ENCODE results near the gene TNF. TPM values are rescaled to one million over a fixed set of nuclear protein-coding genes. Genes with fewer than 3 reads are reported as not detected.

The TNF gene
- polyA plus RNA-seq, 1 donor (not counting 4 experiments of a cell fraction or from before 2014, with no cell fraction given): 2.3 TPM

GRCh38 chr6:31535538-31536324, 39.6 kb upstream of the TNF start:
- H3K4me3 ChIP-seq (ENCODE audit: control insufficient read depth in 2 of 3, extremely low read depth in 1 of 3, insufficient read depth in 2 of 3, low read depth in 1 of 3, low read length in 3 of 3): no peak overlapping the region
- DNase-seq (ENCODE audit: low read depth, low spot score) (no peak), FAIRE-seq (no peak)
- no peak overlapping the region for H3K4me2 ChIP-seq (ENCODE audit: control insufficient read depth, extremely low read depth, insufficient read depth, low read depth, low read length)
- H2AFZ ChIP-seq (ENCODE audit: control insufficient read depth, low read length): no peak overlapping the region
- H3K9ac ChIP-seq (ENCODE audit: control insufficient read depth, extremely low read depth, insufficient read depth, low read length): no peak overlapping the region
- H3K4me1 ChIP-seq (ENCODE audit: control insufficient read depth, extremely low read depth, insufficient read depth, low read length): peaks cover 23% of the 10 kb centered on the region
- dilution Hi-C loops (cut with MboI; ENCODE audit: extremely low pct_ligation_motif_present, low sequenced_read_pairs): no loop called here
- H3K27ac ChIP-seq (ENCODE audit: control insufficient read depth, insufficient read depth, low read length): no peak overlapping the region
- no peaks in the 10 kb centered on the region for H3K27me3 ChIP-seq (ENCODE audit: control insufficient read depth, extremely low read depth, insufficient read depth, low read length)
- H3K79me2 ChIP-seq (ENCODE audit: control insufficient read depth, insufficient read depth, low read length): peaks cover 71% of the 10 kb centered on the region
- H3K9me1 ChIP-seq (ENCODE audit: control insufficient read depth, extremely low read depth, insufficient read depth, low read length): no peaks in the 10 kb centered on the region
- TF ChIP-seq EZH2 (IDR thresholded peaks at IDR 0.05; ENCODE audit: low read length) (no peak), CTCF (optimal IDR thresholded peaks at IDR 0.05 in 1 of 3, IDR thresholded peaks at IDR 0.05 in 1 of 3, conservative IDR thresholded peaks at IDR 0.05 in 1 of 3; ENCODE audit: extremely low read depth in 1 of 3, insufficient read depth in 2 of 3, low read length in 3 of 3) (no peak)
- H3K9me3 ChIP-seq (ENCODE audit: control insufficient read depth, low read depth, low read length): no peaks in the 10 kb centered on the region
- H4K20me1 ChIP-seq (ENCODE audit: control insufficient read depth, extremely low read depth, insufficient read depth, low read length): peaks cover 46% of the 10 kb centered on the region
- peaks cover 50 to 73% of the 10 kb centered on the region in 2 experiments for H3K36me3 ChIP-seq (ENCODE audit: control insufficient read depth in 2 of 2, extremely low read depth in 1 of 2, insufficient read depth in 2 of 2, low read length in 2 of 2)

- H3K9me1 ChIP-seq (ENCODE audit: control insufficient read depth, extremely low read depth, insufficient read depth, low read length): no peaks in the 10 kb centered on the region
- peak overlapping the region; percentile 98 for H3K4me2 ChIP-seq (ENCODE audit: control insufficient read depth, extremely low read depth, insufficient read depth, low read depth, low read length)
- peaks cover 27% of the 10 kb centered on the region for H3K4me1 ChIP-seq (ENCODE audit: control insufficient read depth, extremely low read depth, insufficient read depth, low read length)
- TF ChIP-seq EZH2 (IDR thresholded peaks at IDR 0.05; ENCODE audit: low read length) (no peak), CTCF (optimal IDR thresholded peaks at IDR 0.05 in 1 of 3, IDR thresholded peaks at IDR 0.05 in 1 of 3, conservative IDR thresholded peaks at IDR 0.05 in 1 of 3; ENCODE audit: extremely low read depth in 1 of 3, insufficient read depth in 2 of 3, low read length in 3 of 3) (no peak)
- no peak overlapping the region for H2AFZ ChIP-seq (ENCODE audit: control insufficient read depth, low read length)
- peak overlapping the region in 2 of 3 experiments; percentile 41 to 97 for H3K4me3 ChIP-seq (ENCODE audit: control insufficient read depth in 2 of 3, extremely low read depth in 1 of 3, insufficient read depth in 2 of 3, low read depth in 1 of 3, low read length in 3 of 3)
- peaks cover 77% of the 10 kb centered on the region for H3K79me2 ChIP-seq (ENCODE audit: control insufficient read depth, insufficient read depth, low read length)
- dilution Hi-C loops (cut with MboI; ENCODE audit: extremely low pct_ligation_motif_present, low sequenced_read_pairs): no loop called here
- peaks cover 43% of the 10 kb centered on the region for H4K20me1 ChIP-seq (ENCODE audit: control insufficient read depth, extremely low read depth, insufficient read depth, low read length)
- peaks cover 32 to 57% of the 10 kb centered on the region in 2 experiments for H3K36me3 ChIP-seq (ENCODE audit: control insufficient read depth in 2 of 2, extremely low read depth in 1 of 2, insufficient read depth in 2 of 2, low read length in 2 of 2)
- peak overlapping the region; percentile 24 for H3K27ac ChIP-seq (ENCODE audit: control insufficient read depth, insufficient read depth, low read length)
- no peaks in the 10 kb centered on the region for H3K9me3 ChIP-seq (ENCODE audit: control insufficient read depth, low read depth, low read length)
- no peak for DNase-seq (ENCODE audit: low read depth, low spot score)
- no peaks in the 10 kb centered on the region for H3K27me3 ChIP-seq (ENCODE audit: control insufficient read depth, extremely low read depth, insufficient read depth, low read length)
- FAIRE-seq: no peak
- peak overlapping the region; percentile 49 for H3K9ac ChIP-seq (ENCODE audit: control insufficient read depth, extremely low read depth, insufficient read depth, low read length)
Measured at GRCh38 chr6:31538805-31539400, 36.5 kb upstream of the TNF start.
